SK-N-SH treated with all-trans-retinoic acid at 6 μM for 48 hours (cell line): ENCODE data around the gene PCNA.

Experiments
- ATAC-seq: fragments of 200-7000 bp; cut with Tn5 transposase; 3 replicates; pipeline ENCODE4 v1.9.1; 2020; ENCODE audit warnings: mild to moderate bottlenecking, moderate library complexity
- ARNTL ChIP-seq: fragments of 450-650 bp; formaldehyde crosslinking; IDR thresholded peaks from 2 replicates; pipeline ENCODE4 v1.5.0; 2020; ENCODE audit warnings: low read depth, mild to moderate bottlenecking, moderate library complexity, borderline replicate concordance
- BACH2 ChIP-seq: fragments of 250-450 bp; sonication (Bioruptor Pico); IDR thresholded peaks from 2 replicates; pipeline ENCODE4 v1.9.0; 2021; ENCODE audit warnings: mild to moderate bottlenecking, borderline replicate concordance
- CREB5 ChIP-seq: fragments of 250-450 bp; sonication (Bioruptor Pico); IDR thresholded peaks from 2 replicates; pipeline ENCODE4 v1.5.1; 2020; ENCODE audit warnings: low read depth, mild to moderate bottlenecking, moderate library complexity
- CSDC2 ChIP-seq: fragments of 250-450 bp; sonication (Bioruptor Pico); IDR thresholded peaks from 2 replicates; pipeline ENCODE4 v1.5.0; 2020; ENCODE audit warnings: mild to moderate bottlenecking, moderate library complexity
- CSRNP3 ChIP-seq: fragments of 250-450 bp; sonication (Bioruptor Pico); IDR thresholded peaks from 2 replicates; pipeline ENCODE4 v1.5.1; 2021; ENCODE audit warnings: mild to moderate bottlenecking, moderate library complexity
- ESRRG ChIP-seq: fragments of 250-450 bp; sonication (Bioruptor Pico); IDR thresholded peaks from 2 replicates; pipeline ENCODE4 v1.6.1; 2021; ENCODE audit warnings: mild to moderate bottlenecking
- GLIS3 ChIP-seq: fragments of 250-450 bp; sonication (Bioruptor Pico); IDR thresholded peaks from 2 replicates; pipeline ENCODE4 v1.5.0; 2020; ENCODE audit warnings: mild to moderate bottlenecking, moderate library complexity
- ISL1 ChIP-seq: fragments of 250-450 bp; sonication (Bioruptor Pico); IDR thresholded peaks from 2 replicates; pipeline ENCODE4 v2.1.2; 2022; ENCODE audit warnings: mild to moderate bottlenecking, moderate library complexity
- PATZ1 ChIP-seq: fragments of 250-450 bp; sonication (Bioruptor Pico); IDR thresholded peaks from 2 replicates; pipeline ENCODE4 v1.8.0; 2020; ENCODE audit warnings: mild to moderate bottlenecking, moderate library complexity, borderline replicate concordance
- POU6F1 ChIP-seq: fragments of 250-450 bp; sonication (Bioruptor Pico); IDR thresholded peaks from 2 replicates; pipeline ENCODE4 v1.8.0; 2021; ENCODE audit warnings: low read depth, mild to moderate bottlenecking, moderate library complexity, borderline replicate concordance
- PPARA ChIP-seq: fragments of 250-450 bp; sonication (Bioruptor Pico); IDR thresholded peaks from 2 replicates; pipeline ENCODE4 v1.5.0; 2020; ENCODE audit warnings: mild to moderate bottlenecking, borderline replicate concordance
- SNAI2 ChIP-seq: fragments of 250-450 bp; sonication (Bioruptor Pico); IDR thresholded peaks from 2 replicates; pipeline ENCODE4 v1.5.0; 2020; ENCODE audit warnings: mild to moderate bottlenecking, moderate library complexity
- TCF4 ChIP-seq: fragments of 250-450 bp; sonication (Bioruptor Pico); IDR thresholded peaks from 2 replicates; pipeline ENCODE4 v1.8.0; 2021; ENCODE audit warnings: mild to moderate bottlenecking, moderate library complexity, borderline replicate concordance
- TOX ChIP-seq: fragments of 250-450 bp; sonication (Bioruptor Pico); IDR thresholded peaks from 2 replicates; pipeline ENCODE4 v1.8.0; 2021; ENCODE audit warnings: mild to moderate bottlenecking, moderate library complexity, borderline replicate concordance
- TSHZ2 ChIP-seq: fragments of 250-450 bp; sonication (Bioruptor Pico); IDR thresholded peaks from 2 replicates; pipeline ENCODE4 v1.5.0; 2020; ENCODE audit warnings: mild to moderate bottlenecking, moderate library complexity
- ZC3H10 ChIP-seq: fragments of 250-450 bp; sonication (Bioruptor Pico); IDR thresholded peaks from 2 replicates; pipeline ENCODE4 v1.5.1; 2021; ENCODE audit warnings: mild to moderate bottlenecking, moderate library complexity
- ZFP3 ChIP-seq: fragments of 250-450 bp; sonication (Bioruptor Pico); IDR thresholded peaks from 2 replicates; pipeline ENCODE4 v1.5.0; 2020; ENCODE audit warnings: mild to moderate bottlenecking, moderate library complexity
- ZFP30 ChIP-seq: fragments of 450-650 bp; formaldehyde crosslinking; IDR thresholded peaks from 2 replicates; pipeline ENCODE4 v1.5.0; 2022; ENCODE audit warnings: mild to moderate bottlenecking, moderate library complexity
- ZNF565 ChIP-seq: fragments of 450-650 bp; formaldehyde crosslinking; conservative IDR thresholded peaks from 2 replicates; pipeline ENCODE4 v1.5.0; 2020; ENCODE audit warnings: low read depth, mild to moderate bottlenecking, moderate library complexity
- ZNF70 ChIP-seq: fragments of 450-650 bp; formaldehyde crosslinking; IDR thresholded peaks from 2 replicates; pipeline ENCODE4 v1.5.0; 2020; ENCODE audit warnings: mild to moderate bottlenecking, moderate library complexity
- ZNF8 ChIP-seq: fragments of 450-650 bp; formaldehyde crosslinking; IDR thresholded peaks from 2 replicates; pipeline ENCODE4 v1.5.0; 2020; ENCODE audit warnings: mild to moderate bottlenecking, moderate library complexity

The PCNA gene

GRCh38 chr20:5080384-5080877, 39.3 kb downstream of the PCNA start:
- TF ChIP-seq GLIS3 (CRISPR knock-in tag) (no peak), CSRNP3 (CRISPR knock-in tag) (no peak), TCF4 (CRISPR knock-in tag) (no peak), POU6F1 (CRISPR knock-in tag) (no peak), ZNF565 (no peak), TSHZ2 (CRISPR knock-in tag) (no peak), BACH2 (no peak)
- no peak for ATAC-seq

- TF ChIP-seq ISL1 (CRISPR knock-in tag) = no peak
- TF ChIP-seq ZFP3 (CRISPR knock-in tag) = no peak
- no peak for TF ChIP-seq PATZ1 (CRISPR knock-in tag)
- TF ChIP-seq POU6F1 (CRISPR knock-in tag) = no peak
- no peak for TF ChIP-seq ZNF8
- TF ChIP-seq CSRNP3 (CRISPR knock-in tag) = no peak
- TF ChIP-seq ZFP30 = no peak
- TF ChIP-seq ZC3H10 = no peak
- TF ChIP-seq CREB5 (CRISPR knock-in tag) = no peak
- no peak for TF ChIP-seq CSDC2
- no peak for TF ChIP-seq TSHZ2 (CRISPR knock-in tag)
- TF ChIP-seq ESRRG (CRISPR knock-in tag) = no peak
- no peak for TF ChIP-seq PPARA (CRISPR knock-in tag)
- no peak for TF ChIP-seq TOX (CRISPR knock-in tag)
- no peak for TF ChIP-seq SNAI2
- no peak for TF ChIP-seq ZNF70 (CRISPR knock-in tag)
- no peak for TF ChIP-seq ARNTL (CRISPR knock-in tag)
- no peak for TF ChIP-seq TCF4 (CRISPR knock-in tag)
Measured at GRCh38 chr20:5078399-5078958, 41.3 kb downstream of the PCNA start.

More at GRCh38 chr20:5078399-5078958, 41.3 kb downstream of the PCNA start:
- no peak for ATAC-seq
